Glutamatergic neuron (in vitro differentiated cells): ENCODE measurements around the gene SPPL3. TPM values are rescaled to one million over a fixed set of nuclear protein-coding genes. Genes with fewer than 3 reads are reported as not detected.
"Not testable (repeated sequence)": the region's sequence is repeated elsewhere in the genome, so short reads cannot be mapped to it uniquely, and the experiment has no call there.

ENCODE experiments used
- DNase-seq: peaks from one replicate; pipeline ENCODE4 v3.0.0; 2022
- H3K27ac Mint-ChIP-seq: one replicate; pipeline ENCODE4 v1.8.0; 2020; ENCODE audit warnings: mild to moderate bottlenecking, mixed read lengths, inconsistent platforms; ENCODE audit not compliant: unreplicated experiment
- H3K27me3 Mint-ChIP-seq: one replicate; pipeline ENCODE4 v1.8.0; 2020; ENCODE audit warnings: mild to moderate bottlenecking, moderate library complexity, mixed read lengths, inconsistent platforms; ENCODE audit not compliant: unreplicated experiment
- H3K36me3 Mint-ChIP-seq: one replicate; pipeline ENCODE4 v1.8.0; 2020; ENCODE audit warnings: mild to moderate bottlenecking, mixed read lengths, inconsistent platforms; ENCODE audit not compliant: unreplicated experiment
- H3K4me1 Mint-ChIP-seq: one replicate; pipeline ENCODE4 v1.8.0; 2020; ENCODE audit warnings: mild to moderate bottlenecking, low read depth, mixed read lengths, inconsistent platforms; ENCODE audit not compliant: unreplicated experiment
- H3K4me3 Mint-ChIP-seq: one replicate; pipeline ENCODE4 v1.8.0; 2020; ENCODE audit warnings: mild to moderate bottlenecking, mixed read lengths, inconsistent platforms; ENCODE audit not compliant: unreplicated experiment
- H3K9me3 Mint-ChIP-seq: one replicate; pipeline ENCODE4 v1.8.0; 2020; ENCODE audit warnings: mild to moderate bottlenecking, moderate library complexity, mixed read lengths, inconsistent platforms; ENCODE audit not compliant: unreplicated experiment
- total RNA-seq: library from RNA; stranded (reverse); fragmentation: NEBNext Ultra II Directional; extraction: Animal tissue kit (Norgen Biotek cat#: 25700); gene quantifications from one replicate; pipeline ENCODE4 v1.2.1, GENCODE V29; 2021; ENCODE audit not compliant: unreplicated experiment
- TF ChIP-seq, protein P1 (sequence below): fragments of 200-600 bp; sonication (generic); IDR thresholded peaks from one replicate; pipeline ENCODE4 v1.5.0; 2021; ENCODE audit not compliant: partially characterized antibody, unreplicated experiment

SPPL3 gene
- total RNA-seq, 1 donor from 2014 or later, result 53.4 TPM

DNA sequence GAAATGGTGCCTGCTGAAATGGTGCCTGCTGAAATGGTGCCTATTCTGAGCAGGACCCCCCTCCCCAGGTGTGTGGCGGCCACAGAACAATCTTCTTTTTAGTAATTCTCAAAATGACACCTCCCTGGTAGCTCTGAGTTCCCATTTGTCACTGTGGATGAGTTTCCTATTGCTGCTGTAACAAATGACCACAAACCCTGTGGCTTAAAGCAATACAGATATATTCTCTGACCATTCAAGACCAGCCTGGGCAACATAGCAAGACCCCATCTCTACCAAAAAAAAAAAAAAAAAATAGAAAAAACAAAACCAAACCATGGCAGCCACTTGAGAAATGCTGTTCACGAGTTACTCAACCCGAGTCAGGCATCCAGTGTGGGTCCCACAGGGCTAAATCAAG, 170.6 kb downstream of the SPPL3 start:
- H3K36me3 Mint-ChIP-seq, result peaks cover 8% of the 10 kb centered on the region
- H3K27me3 Mint-ChIP-seq, result peaks cover 3% of the 10 kb centered on the region
- no peaks in the 10 kb centered on the region for H3K4me1 Mint-ChIP-seq
- peaks cover 5% of the 10 kb centered on the region for H3K9me3 Mint-ChIP-seq
- no peak for DNase-seq
- TF ChIP-seq, protein P1, sequence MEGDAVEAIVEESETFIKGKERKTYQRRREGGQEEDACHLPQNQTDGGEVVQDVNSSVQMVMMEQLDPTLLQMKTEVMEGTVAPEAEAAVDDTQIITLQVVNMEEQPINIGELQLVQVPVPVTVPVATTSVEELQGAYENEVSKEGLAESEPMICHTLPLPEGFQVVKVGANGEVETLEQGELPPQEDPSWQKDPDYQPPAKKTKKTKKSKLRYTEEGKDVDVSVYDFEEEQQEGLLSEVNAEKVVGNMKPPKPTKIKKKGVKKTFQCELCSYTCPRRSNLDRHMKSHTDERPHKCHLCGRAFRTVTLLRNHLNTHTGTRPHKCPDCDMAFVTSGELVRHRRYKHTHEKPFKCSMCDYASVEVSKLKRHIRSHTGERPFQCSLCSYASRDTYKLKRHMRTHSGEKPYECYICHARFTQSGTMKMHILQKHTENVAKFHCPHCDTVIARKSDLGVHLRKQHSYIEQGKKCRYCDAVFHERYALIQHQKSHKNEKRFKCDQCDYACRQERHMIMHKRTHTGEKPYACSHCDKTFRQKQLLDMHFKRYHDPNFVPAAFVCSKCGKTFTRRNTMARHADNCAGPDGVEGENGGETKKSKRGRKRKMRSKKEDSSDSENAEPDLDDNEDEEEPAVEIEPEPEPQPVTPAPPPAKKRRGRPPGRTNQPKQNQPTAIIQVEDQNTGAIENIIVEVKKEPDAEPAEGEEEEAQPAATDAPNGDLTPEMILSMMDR, result no peak
- H3K27ac Mint-ChIP-seq, result no peak overlapping the region
- H3K4me3 Mint-ChIP-seq, result no peak overlapping the region

DNA sequence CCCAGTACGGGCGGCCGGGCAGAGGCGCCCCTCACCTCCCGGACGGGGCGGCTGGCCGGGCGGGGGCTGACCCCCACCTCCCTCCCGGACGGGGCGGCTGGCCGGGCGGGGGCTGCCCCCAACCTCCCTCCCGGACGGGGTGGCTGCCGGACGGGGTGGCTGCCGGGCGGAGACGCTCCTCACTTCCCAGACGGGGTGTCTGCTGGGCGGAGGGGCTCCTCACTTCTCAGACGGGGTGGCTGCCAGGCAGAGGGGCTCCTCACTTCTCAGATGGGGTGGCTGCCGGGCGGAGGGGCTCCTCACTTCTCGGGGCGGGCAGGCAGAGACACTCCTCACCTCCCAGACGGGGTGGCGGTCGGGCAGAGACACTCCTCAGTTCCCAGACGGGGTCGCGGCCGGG, 172.0 kb downstream of the SPPL3 start:
- not testable (repeated sequence) for H3K27me3 Mint-ChIP-seq, DNase-seq, H3K9me3 Mint-ChIP-seq, H3K27ac Mint-ChIP-seq, H3K4me3 Mint-ChIP-seq, H3K4me1 Mint-ChIP-seq, H3K36me3 Mint-ChIP-seq

DNA sequence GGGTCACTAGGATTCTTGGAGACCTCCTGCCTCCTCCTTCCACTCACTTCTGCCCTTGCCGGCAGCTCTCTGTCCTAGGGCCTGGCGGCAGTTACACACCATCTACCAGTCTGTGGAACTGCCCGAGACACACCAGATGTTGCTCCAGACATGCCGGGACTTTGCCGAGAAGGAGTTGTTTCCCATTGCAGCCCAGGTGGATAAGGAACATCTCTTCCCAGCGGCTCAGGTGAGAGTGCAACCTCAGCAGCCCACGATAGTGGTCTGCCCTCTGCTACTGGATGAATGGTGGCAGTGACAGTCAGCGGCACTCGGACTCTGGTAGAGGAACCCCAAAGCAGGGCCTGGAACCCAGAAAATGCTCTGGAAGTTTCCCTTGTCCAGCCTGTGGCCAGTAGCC, 177.2 kb downstream of the SPPL3 start:
- H3K36me3 Mint-ChIP-seq, result no peaks in the 10 kb centered on the region
- no peak overlapping the region for H3K27ac Mint-ChIP-seq
- peak overlapping the region; percentile 89 for H3K4me3 Mint-ChIP-seq
- H3K27me3 Mint-ChIP-seq, result peaks cover 1% of the 10 kb centered on the region
- H3K9me3 Mint-ChIP-seq, result peaks cover 6% of the 10 kb centered on the region
- DNase-seq, result no peak
- H3K4me1 Mint-ChIP-seq, result peaks cover 8% of the 10 kb centered on the region
- TF ChIP-seq, protein P1, result no peak

DNA sequence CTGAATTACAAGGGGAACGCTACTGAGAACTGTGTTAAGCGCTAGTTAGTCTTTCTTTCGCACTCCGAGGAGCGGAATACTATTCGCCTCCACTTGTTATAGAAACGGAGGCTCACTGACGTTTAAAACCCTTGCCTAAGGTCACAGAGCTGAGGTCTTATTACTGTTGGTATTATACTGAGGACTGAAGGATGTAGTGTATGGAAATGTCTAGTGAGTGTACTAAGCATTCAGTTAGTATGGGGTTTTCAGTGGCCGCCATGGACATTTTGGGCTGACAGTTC, 177.7 kb downstream of the SPPL3 start:
- Mint-ChIP-seq H3K4me1 (peaks cover 8% of the 10 kb centered on the region), H3K4me3 (peak overlapping the region; percentile 89), H3K27ac (no peak overlapping the region), H3K27me3 (peaks cover 1% of the 10 kb centered on the region), H3K36me3 (no peaks in the 10 kb centered on the region), H3K9me3 (peaks cover 6% of the 10 kb centered on the region)
- TF ChIP-seq, protein P1, result no peak
- DNase-seq, result no peak

DNA sequence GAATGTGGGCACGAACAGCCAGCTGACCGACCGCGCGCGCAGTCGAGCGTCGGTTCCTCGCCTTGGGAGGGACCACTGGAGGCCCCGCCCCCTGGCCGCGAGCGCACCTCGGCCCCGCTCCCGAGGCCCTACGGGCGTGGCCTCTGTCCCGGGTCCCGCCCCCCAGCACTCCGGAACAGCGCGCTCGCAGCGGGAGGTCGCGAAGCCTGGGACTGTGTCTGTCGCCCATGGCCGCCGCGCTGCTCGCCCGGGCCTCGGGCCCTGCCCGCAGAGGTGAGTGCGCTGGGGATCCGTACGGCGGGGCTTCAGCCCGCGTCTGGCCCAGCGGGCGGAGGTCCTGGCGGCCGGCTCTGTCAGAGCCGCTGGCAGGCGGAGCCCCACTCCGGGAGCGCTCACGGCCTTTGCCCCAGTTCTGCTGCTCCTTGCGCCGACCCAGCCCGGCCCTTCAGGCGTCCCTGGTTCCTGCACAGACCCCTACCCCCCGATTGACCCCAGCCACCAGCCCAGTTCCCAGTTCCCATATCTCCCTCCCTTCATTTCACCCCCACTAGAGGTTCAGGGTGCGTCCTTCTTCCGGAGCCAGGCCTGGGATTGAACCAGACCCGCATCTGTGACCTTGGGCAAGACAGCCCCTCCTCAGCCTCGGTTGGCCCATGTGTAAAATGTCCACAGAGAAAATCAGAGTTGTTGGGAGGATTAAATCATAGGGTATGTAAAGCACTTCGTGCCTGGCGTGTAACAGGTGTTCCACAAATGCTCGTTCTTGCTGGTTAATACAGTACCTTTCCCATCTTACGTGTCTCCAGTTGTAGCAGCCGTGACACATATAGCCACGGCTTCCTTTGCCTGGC, 178.3 kb downstream of the SPPL3 start, which contains the start of gene ACADS:
ACADS (plus strand) TSS at position 168 of the 851 bp plus-strand sequence; CDS start at position 228, 60 bp downstream.
- Mint-ChIP-seq H3K4me3 (peak within 1 kb of the TSS; percentile 89), H3K27me3 (peaks cover 1% of the 10 kb centered on the region), H3K36me3 (no peaks in the 10 kb centered on the region), H3K27ac (peak within 1 kb of the TSS; percentile 36), H3K4me1 (peaks cover 8% of the 10 kb centered on the region), H3K9me3 (peaks cover 6% of the 10 kb centered on the region)
- DNase-seq, result peak; percentile 92
- TF ChIP-seq, protein P1, result no peak
